ENCODE measurements around the gene THBS3. TPM values are rescaled to one million over a fixed set of nuclear protein-coding genes. Genes with fewer than 3 reads are reported as not detected.

Gene THBS3
- total and polyA plus RNA-seq, 2 donors (not counting 1 experiment from before 2014, with no cell fraction given) = 36.8 to 39.6 TPM

DNA sequence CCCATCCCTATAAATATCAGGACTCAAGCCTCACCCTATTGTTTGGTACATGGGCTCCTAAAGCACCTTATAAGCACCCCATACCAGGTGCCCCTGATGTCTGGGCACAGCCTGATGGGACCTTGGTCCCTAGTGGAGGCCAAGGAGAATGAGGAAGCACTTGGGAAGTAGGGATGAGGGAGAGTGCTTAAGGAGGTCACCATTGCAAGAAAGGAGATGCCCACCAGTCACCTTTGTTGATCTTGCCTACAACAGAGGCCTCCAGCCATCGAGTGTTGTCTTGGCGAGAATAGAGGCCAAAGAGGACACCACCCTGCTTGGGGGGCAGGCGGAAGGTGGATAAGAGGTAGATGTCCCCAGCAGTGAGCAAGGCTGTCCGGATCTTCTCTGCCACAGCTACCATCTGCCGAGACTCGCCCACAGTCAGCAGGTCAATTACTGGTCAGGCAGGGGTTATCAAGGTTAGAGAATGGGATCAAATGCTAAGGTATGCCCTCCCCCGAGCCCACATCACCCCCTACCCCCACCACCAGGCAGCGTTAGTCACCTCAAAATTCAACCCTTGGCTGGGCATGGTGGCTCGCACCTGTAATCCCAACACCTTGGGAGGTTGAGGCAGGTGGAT is 1.6 kb downstream of the THBS3 start:
- Histone ChIP-seq H3K27ac (ENCODE audit: insufficient read depth, low read length) (no peak overlapping the region), H3K36me3 (ENCODE audit: control insufficient read depth, insufficient read depth, low read length) (peaks cover 4% of the 10 kb centered on the region)
- TF ChIP-seq, protein P1, sequence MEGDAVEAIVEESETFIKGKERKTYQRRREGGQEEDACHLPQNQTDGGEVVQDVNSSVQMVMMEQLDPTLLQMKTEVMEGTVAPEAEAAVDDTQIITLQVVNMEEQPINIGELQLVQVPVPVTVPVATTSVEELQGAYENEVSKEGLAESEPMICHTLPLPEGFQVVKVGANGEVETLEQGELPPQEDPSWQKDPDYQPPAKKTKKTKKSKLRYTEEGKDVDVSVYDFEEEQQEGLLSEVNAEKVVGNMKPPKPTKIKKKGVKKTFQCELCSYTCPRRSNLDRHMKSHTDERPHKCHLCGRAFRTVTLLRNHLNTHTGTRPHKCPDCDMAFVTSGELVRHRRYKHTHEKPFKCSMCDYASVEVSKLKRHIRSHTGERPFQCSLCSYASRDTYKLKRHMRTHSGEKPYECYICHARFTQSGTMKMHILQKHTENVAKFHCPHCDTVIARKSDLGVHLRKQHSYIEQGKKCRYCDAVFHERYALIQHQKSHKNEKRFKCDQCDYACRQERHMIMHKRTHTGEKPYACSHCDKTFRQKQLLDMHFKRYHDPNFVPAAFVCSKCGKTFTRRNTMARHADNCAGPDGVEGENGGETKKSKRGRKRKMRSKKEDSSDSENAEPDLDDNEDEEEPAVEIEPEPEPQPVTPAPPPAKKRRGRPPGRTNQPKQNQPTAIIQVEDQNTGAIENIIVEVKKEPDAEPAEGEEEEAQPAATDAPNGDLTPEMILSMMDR (conservative IDR thresholded peaks at IDR 0.05 in 1 of 2, IDR thresholded peaks at IDR 0.05 in 1 of 2; ENCODE audit: low read depth in 1 of 2, low read length in 2 of 2) = no peak
- no peak for TF ChIP-seq EZH2 (IDR thresholded peaks at IDR 0.05; ENCODE audit: low read length, missing control alignments)

DNA sequence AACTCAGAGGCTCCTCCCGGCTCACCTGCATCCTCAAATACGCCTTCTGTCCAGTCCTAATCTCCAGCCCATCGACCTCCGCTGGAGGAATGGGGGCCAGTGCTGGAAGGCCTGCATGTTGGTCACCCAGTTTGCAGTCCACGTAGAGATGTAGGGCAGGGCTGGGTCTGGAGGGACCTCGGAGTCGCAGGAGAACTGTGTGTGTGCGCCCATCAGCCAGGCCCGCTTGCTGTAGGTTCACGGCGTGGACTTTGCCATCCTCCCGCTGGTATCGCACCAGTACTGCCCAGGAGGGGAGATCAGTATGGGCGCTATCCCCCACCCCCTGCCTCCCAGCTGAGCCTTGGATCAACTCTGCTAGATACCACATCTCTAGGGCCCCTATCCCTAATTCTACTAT is 2.7 kb downstream of the THBS3 start:
- H3K4me3 ChIP-seq (replicated peaks in 1 of 4; ENCODE audit: control extremely low read depth in 1 of 4, insufficient read depth in 1 of 4, low read depth in 3 of 4, low read length in 4 of 4) = no peak overlapping the region
- H4K20me1 ChIP-seq (ENCODE audit: control insufficient read depth, extremely low read depth, insufficient read depth, low read length) = no peaks in the 10 kb centered on the region
- peaks cover 15% of the 10 kb centered on the region for H3K4me1 ChIP-seq (ENCODE audit: control insufficient read depth, extremely low read depth, insufficient read depth, low read length)
- no peak overlapping the region for H3K27ac ChIP-seq (ENCODE audit: insufficient read depth, low read length)
- H2AFZ ChIP-seq (ENCODE audit: low read length) = no peak overlapping the region
- no peak for TF ChIP-seq EZH2 (IDR thresholded peaks at IDR 0.05; ENCODE audit: low read length, missing control alignments)
- TF ChIP-seq, protein P1 (conservative IDR thresholded peaks at IDR 0.05 in 1 of 2, IDR thresholded peaks at IDR 0.05 in 1 of 2; ENCODE audit: low read depth in 1 of 2, low read length in 2 of 2) = no peak
- H3K4me2 ChIP-seq (ENCODE audit: extremely low read depth, insufficient read depth, low read length) = no peak overlapping the region
- no peak overlapping the region for H3K9ac ChIP-seq (ENCODE audit: insufficient read depth, low read length)
- DNase-seq (ENCODE audit: low read depth in 2 of 2) = no peak
- no peaks in the 10 kb centered on the region for H3K9me3 ChIP-seq (ENCODE audit: control insufficient read depth, insufficient read depth, low read depth, low read length)
- peaks cover 13% of the 10 kb centered on the region for H3K36me3 ChIP-seq (ENCODE audit: control insufficient read depth, insufficient read depth, low read length)
- no peaks in the 10 kb centered on the region for H3K27me3 ChIP-seq (ENCODE audit: control insufficient read depth, insufficient read depth, low read length)
- H3K79me2 ChIP-seq (ENCODE audit: control insufficient read depth, insufficient read depth, low read length) = no peaks in the 10 kb centered on the region

More for the DNA sequence above, 1.6 kb downstream of the THBS3 start:
- Histone ChIP-seq H3K4me1 (ENCODE audit: control insufficient read depth, extremely low read depth, insufficient read depth, low read length) (peaks cover 15% of the 10 kb centered on the region), H3K9ac (ENCODE audit: insufficient read depth, low read length) (no peak overlapping the region), H3K79me2 (ENCODE audit: control insufficient read depth, insufficient read depth, low read length) (no peaks in the 10 kb centered on the region), H3K9me3 (ENCODE audit: control insufficient read depth, insufficient read depth, low read depth, low read length) (no peaks in the 10 kb centered on the region), H2AFZ (ENCODE audit: low read length) (no peak overlapping the region), H3K4me3 (replicated peaks in 1 of 4; ENCODE audit: control extremely low read depth in 1 of 4, insufficient read depth in 1 of 4, low read depth in 3 of 4, low read length in 4 of 4) (no peak overlapping the region), H4K20me1 (ENCODE audit: control insufficient read depth, extremely low read depth, insufficient read depth, low read length) (no peaks in the 10 kb centered on the region), H3K27me3 (ENCODE audit: control insufficient read depth, insufficient read depth, low read length) (no peaks in the 10 kb centered on the region), H3K4me2 (ENCODE audit: extremely low read depth, insufficient read depth, low read length) (no peak overlapping the region)
- no peak for DNase-seq (ENCODE audit: low read depth in 2 of 2)

DNA sequence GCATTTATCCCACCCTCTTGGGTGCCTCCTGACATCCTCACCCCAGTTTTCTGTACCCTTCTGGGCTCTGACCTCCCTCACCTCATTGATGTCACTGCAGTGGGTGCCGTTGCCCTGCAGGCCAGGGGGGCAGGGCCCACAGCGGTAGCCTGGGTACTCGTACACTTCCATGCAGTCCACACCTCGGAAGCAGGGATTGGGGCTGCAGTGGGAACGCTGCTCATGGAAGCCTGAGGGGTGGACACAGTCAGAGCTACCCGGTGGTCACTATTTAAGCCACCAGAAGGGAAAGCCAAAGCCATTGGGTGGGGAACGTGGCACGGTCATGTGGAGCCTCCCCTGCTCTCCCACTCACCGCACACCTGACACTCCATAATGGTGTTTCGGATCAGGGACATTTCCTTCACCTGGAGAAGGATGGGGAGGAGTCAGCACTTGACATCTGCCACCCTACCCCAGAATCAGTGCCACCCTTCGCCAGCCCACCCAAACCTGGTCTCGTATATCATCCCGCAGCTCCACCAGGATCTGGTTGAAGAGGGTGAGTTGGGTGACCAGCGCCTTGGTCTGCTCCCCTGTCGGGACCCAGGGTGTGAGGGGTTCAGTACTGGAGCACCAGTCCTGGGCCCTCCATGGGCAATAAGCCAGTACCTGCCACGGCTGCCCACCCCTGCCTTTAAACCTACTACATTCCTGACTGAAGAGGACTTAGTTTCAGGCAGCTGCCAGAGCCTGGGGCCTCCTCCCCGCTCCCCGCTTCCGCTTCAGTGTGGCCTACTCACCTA is 4.8 kb downstream of the THBS3 start:
- Histone ChIP-seq H3K4me3 (replicated peaks in 1 of 4; ENCODE audit: control extremely low read depth in 1 of 4, insufficient read depth in 1 of 4, low read depth in 3 of 4, low read length in 4 of 4) (no peak overlapping the region), H3K27ac (ENCODE audit: insufficient read depth, low read length) (no peak overlapping the region), H4K20me1 (ENCODE audit: control insufficient read depth, extremely low read depth, insufficient read depth, low read length) (no peaks in the 10 kb centered on the region), H3K27me3 (ENCODE audit: control insufficient read depth, insufficient read depth, low read length) (no peaks in the 10 kb centered on the region), H3K9ac (ENCODE audit: insufficient read depth, low read length) (no peak overlapping the region), H3K36me3 (ENCODE audit: control insufficient read depth, insufficient read depth, low read length) (peaks cover 19% of the 10 kb centered on the region), H3K79me2 (ENCODE audit: control insufficient read depth, insufficient read depth, low read length) (no peaks in the 10 kb centered on the region), H3K4me1 (ENCODE audit: control insufficient read depth, extremely low read depth, insufficient read depth, low read length) (peaks cover 12% of the 10 kb centered on the region), H3K9me3 (ENCODE audit: control insufficient read depth, insufficient read depth, low read depth, low read length) (no peaks in the 10 kb centered on the region), H3K4me2 (ENCODE audit: extremely low read depth, insufficient read depth, low read length) (no peak overlapping the region), H2AFZ (ENCODE audit: low read length) (no peak overlapping the region)
- TF ChIP-seq, protein P1 (conservative IDR thresholded peaks at IDR 0.05 in 1 of 2, IDR thresholded peaks at IDR 0.05 in 1 of 2; ENCODE audit: low read depth in 1 of 2, low read length in 2 of 2) = no peak
- no peak for TF ChIP-seq EZH2 (IDR thresholded peaks at IDR 0.05; ENCODE audit: low read length, missing control alignments)
- DNase-seq (ENCODE audit: low read depth in 2 of 2) = no peak

Data from fibroblast of lung (primary cell).